Activated CD8-positive, alpha-beta memory T cell treated with anti-CD3 and anti-CD28 coated beads for 48 hours (primary cell): Measurements from ENCODE around the gene POLR2A.
A peak's percentile ranks its signal among the peaks of the same experiment; 100 is the strongest.
"Not testable (repeated sequence)": the region's sequence is repeated elsewhere in the genome, so short reads cannot be mapped to it uniquely, and the experiment has no call there.

Source experiments
- DNase-seq, 3 experiments: peaks; one replicate each; pipeline ENCODE4 v3.0.0-alpha.2; 2020; ENCODE audit warnings: low read depth in 2 of 3, low spot score in 2 of 3

Gene POLR2A

GRCh38 chr17:7478276-7479212, 5.6 kb upstream of the POLR2A start:
- DNase-seq: peak in 1 of 3 experiments; percentile 23

GRCh38 chr17:7479213-7480088, 4.7 kb upstream of the POLR2A start, which contains the start of gene ZBTB4:
ZBTB4 (minus strand) TSS chr17:7479631; CDS start chr17:7466801, 12,830 bp downstream.
- DNase-seq: peak in 2 of 3 experiments; percentile 23 to 40

DNA sequence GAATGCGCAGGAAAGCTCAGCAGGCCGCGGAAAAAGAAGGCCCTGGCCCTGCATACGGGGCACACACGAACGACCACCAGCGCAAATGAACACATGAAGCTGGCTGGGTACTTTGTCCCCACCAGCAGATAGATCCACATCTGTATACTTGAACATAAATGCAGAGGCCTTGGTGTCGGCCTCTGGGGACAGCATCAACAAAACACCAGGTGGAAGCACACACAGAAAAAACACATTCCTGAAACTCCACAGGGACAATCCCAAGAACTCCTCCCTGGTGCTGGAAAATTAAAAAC, 4.1 kb upstream of the POLR2A start:
- no peak for DNase-seq

- DNase-seq: not testable (repeated sequence)
Observed at GRCh38 chr17:7481275-7481674, 2.9 kb upstream of the POLR2A start, which contains the start of gene SLC35G6. SLC35G6 (plus strand) TSS chr17:7481446; CDS start chr17:7481517, 71 bp downstream.

GRCh38 chr17:7481842-7482741, 2.1 kb upstream of the POLR2A start:
- DNase-seq: not testable (repeated sequence)

DNA sequence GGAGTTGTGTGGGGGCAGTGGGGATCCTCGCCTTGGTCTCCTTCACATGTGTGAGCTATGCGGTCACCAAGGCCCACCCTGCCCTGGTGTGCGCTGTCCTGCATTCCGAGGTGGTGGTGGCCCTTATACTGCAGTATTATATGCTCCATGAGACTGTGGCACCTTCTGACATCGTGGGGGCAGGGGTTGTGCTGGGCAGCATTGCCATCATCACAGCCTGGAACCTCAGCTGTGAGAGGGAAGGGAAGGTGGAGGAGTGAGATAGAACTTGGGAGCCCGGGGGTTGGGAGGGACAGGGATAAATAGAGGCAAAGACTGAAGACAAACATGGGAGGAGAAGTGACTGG, 1.5 kb upstream of the POLR2A start:
- not testable (repeated sequence) for DNase-seq

DNA sequence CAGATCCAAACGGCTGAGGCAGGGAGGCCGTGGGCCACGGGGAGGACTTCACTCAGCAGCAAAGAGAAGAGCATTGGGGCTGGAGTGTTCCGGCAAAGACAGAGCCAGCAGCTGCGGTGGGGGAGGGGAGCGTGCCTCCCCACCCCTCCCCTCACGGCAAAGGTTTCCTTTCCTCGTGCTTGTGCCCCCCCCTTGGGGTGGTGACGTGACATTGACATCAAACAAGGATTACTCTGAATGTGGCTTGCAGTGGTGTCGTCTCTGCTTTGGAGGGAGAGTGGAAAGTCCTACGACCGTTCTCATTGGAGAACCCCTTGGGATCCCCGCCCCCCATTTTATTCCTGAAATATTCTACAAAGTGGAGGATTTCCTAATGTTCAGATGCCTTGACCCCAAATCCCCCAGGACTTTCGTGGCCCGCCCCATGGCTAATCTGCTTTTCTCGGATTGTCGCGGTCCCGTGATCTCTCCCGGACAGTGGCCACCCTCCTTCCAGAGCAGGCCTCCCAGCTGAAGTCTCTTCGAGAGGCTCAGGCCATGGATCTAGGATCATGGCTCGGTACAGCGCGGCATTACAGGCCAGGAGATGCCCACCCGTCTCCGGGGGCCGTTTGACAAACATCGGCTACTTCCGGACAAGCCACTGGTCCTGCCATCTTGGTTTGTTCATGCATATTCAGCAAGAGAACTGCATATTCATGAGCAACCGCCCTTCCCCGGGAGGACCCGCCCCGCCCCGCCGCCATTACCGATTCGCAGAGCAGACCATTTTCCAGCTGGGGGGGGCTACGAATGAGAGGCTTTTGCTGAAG, 705 bp upstream of the POLR2A start:
- peak; percentile 52 to 85 (median 82) for DNase-seq

GRCh38 chr17:7484919-7485377, 782 bp downstream of the POLR2A start:
- DNase-seq: no peak

GRCh38 chr17:7486181-7486580, 2.0 kb downstream of the POLR2A start:
- DNase-seq: no peak

DNA sequence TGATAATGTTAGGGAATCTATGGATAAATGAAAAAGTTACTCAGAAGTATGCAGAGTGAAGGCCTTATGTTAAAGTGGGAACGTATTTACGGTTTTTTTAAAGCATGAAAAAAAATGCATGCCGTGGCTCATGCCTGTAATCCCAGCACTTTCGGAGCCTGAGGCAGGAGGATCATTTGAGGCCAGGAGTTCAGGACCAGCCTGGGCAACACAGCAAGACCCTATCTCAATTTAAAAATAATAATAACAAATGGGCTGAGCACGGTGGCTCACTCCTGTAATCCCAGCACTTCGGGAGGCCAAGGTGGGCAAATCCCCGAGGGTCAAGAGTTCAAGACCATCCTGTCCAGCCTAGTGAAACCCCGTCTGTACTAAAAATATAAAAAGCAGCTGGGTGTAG, 6.0 kb downstream of the POLR2A start:
- DNase-seq: no peak

DNA sequence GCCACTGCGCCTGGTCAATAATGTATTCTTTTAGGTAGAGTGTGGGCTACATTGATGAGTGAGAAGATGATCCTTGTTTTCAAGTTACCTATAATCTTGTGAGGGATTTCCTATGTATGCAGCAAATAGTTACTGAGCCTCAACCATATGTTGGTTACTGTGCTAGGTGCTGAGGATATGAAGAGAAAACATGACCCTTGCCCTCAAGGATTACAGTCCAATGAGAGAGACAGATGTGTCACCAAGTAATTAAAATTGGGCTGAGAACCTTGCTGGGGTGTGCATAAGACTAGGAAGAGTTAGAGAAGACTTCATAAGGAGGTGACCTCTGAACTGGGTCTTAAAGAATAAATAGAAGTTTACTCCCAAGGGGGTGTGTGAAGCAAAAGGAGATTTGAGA, 7.4 kb downstream of the POLR2A start:
- no peak for DNase-seq

- DNase-seq: no peak
Observed at GRCh38 chr17:7493941-7494340, 9.8 kb downstream of the POLR2A start.

DNA sequence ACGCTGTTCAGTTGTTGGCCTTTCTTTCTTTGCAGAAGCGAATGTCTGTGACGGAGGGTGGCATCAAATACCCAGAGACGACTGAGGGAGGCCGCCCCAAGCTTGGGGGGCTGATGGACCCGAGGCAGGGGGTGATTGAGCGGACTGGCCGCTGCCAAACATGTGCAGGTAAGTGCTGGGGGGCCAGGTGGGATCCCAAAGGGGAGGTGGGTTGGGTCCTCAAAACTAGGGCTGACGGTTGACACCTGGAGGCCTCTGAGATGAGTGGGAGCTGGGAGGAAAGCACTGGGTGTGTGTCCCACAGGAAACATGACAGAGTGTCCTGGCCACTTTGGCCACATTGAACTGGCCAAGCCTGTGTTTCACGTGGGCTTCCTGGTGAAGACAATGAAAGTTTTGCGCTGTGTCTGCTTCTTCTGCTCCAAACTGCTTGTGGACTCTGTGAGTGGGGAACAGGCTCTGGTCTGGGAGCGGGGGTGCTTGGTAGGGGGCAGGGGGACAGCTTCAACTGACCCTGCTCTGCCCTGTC, 11.8 kb downstream of the POLR2A start:
- no peak for DNase-seq

- no peak for DNase-seq
Observed at GRCh38 chr17:7496470-7497183, 12.5 kb downstream of the POLR2A start.

DNA sequence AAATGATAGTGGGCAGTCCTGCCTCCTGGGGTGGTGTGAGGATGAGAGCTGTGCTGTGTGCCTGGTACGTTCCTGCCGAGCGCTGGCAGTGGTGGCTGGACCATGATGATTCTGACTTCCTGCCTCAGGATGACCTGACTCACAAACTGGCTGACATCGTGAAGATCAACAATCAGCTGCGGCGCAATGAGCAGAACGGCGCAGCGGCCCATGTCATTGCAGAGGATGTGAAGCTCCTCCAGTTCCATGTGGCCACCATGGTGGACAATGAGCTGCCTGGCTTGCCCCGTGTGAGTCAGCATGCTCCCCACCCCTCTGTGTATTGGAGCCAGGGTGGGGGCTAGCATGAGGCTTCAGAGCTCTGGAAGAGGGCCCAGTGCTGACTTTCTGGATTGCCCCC, 13.1 kb downstream of the POLR2A start:
- no peak for DNase-seq

DNA sequence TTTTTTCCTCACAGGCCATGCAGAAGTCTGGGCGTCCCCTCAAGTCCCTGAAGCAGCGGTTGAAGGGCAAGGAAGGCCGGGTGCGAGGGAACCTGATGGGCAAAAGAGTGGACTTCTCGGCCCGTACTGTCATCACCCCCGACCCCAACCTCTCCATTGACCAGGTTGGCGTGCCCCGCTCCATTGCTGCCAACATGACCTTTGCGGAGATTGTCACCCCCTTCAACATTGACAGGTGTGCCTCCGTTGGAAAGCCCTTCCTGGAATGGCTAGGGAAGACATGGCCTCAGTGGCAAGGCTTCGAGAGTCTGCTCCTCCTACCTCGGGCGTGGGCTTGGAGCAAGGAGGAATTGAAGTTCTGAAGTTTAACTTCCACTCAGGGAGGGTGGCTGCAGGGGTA, 13.5 kb downstream of the POLR2A start:
- no peak for DNase-seq

GRCh38 chr17:7499161-7499560, 15.0 kb downstream of the POLR2A start:
- DNase-seq: no peak

- no peak for DNase-seq
Observed at GRCh38 chr17:7501729-7502128, 17.6 kb downstream of the POLR2A start.
